Astrocyte of the cerebellum (primary cell): ENCODE data around the gene WNT6.

Source experiments
- DNase-seq: peaks from one replicate; pipeline ENCODE4 v3.0.0-alpha.2; 2011; ENCODE audit warnings: low read depth
- H3K4me3 ChIP-seq: 2 replicates; pipeline ENCODE4 v1.5.1; 2011; ENCODE audit warnings: mild to moderate bottlenecking, low read depth, low read length, moderate library complexity
- in situ Hi-C: cut with HindIII; loops from 2 replicates; pipeline ENCODE4 v1.10.0; 2017; ENCODE audit warnings: low sequenced_read_pairs
- TF ChIP-seq, protein P1 (sequence below): IDR thresholded peaks from 2 replicates; pipeline ENCODE4 v1.5.1; 2012; ENCODE audit warnings: low read length, low read depth, moderate library complexity, mild to moderate bottlenecking; ENCODE audit errors: missing control alignments

WNT6 gene

DNA sequence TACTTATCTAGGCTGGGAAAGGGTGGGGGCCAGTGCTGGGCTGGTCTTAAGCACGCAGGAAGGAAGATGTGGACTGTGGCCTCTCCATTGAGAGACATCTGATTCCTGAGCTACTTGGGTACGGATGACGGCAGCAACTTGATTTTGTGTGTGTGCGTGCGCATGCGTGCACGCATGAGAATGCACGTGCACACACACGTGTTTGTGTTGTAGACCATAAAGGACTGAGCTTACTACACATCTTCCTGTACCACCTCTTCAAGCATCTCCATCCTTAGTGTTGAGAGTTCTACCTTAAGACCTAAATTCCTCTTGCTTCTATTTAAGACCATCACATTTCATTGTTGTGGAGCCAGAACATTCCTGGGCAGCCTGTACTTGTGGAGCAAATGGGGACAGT lies 9.5 kb downstream of the WNT6 start:
- DNase-seq = no peak
- H3K4me3 ChIP-seq = no peak overlapping the region
- in situ Hi-C loops = no loop called here
- TF ChIP-seq, protein P1, sequence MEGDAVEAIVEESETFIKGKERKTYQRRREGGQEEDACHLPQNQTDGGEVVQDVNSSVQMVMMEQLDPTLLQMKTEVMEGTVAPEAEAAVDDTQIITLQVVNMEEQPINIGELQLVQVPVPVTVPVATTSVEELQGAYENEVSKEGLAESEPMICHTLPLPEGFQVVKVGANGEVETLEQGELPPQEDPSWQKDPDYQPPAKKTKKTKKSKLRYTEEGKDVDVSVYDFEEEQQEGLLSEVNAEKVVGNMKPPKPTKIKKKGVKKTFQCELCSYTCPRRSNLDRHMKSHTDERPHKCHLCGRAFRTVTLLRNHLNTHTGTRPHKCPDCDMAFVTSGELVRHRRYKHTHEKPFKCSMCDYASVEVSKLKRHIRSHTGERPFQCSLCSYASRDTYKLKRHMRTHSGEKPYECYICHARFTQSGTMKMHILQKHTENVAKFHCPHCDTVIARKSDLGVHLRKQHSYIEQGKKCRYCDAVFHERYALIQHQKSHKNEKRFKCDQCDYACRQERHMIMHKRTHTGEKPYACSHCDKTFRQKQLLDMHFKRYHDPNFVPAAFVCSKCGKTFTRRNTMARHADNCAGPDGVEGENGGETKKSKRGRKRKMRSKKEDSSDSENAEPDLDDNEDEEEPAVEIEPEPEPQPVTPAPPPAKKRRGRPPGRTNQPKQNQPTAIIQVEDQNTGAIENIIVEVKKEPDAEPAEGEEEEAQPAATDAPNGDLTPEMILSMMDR = no peak

DNA sequence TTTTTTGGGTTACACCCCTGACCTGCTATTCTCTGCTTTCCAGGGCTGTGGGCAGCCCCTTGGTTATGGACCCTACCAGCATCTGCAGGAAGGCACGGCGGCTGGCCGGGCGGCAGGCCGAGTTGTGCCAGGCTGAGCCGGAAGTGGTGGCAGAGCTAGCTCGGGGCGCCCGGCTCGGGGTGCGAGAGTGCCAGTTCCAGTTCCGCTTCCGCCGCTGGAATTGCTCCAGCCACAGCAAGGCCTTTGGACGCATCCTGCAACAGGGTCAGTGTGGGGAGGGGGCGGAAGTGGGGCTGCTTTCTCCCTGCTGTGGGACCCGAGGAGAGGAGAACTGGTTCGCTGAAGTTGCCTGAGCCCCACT lies 11.4 kb downstream of the WNT6 start:
- in situ Hi-C loops = loop anchor here (5.0 kb wide), 1 partner anchor 49 kb away; no protein-coding TSS in a partner anchor
- no peak overlapping the region for H3K4me3 ChIP-seq
- TF ChIP-seq, protein P1 = no peak
- no peak for DNase-seq

GRCh38 chr2:218871345-218872302 lies 12.0 kb downstream of the WNT6 start:
- DNase-seq = no peak
- H3K4me3 ChIP-seq = no peak overlapping the region
- TF ChIP-seq, protein P1 = no peak
- in situ Hi-C loops = loop anchor here (5.0 kb wide), 1 partner anchor 49 kb away; no protein-coding TSS in a partner anchor

DNA sequence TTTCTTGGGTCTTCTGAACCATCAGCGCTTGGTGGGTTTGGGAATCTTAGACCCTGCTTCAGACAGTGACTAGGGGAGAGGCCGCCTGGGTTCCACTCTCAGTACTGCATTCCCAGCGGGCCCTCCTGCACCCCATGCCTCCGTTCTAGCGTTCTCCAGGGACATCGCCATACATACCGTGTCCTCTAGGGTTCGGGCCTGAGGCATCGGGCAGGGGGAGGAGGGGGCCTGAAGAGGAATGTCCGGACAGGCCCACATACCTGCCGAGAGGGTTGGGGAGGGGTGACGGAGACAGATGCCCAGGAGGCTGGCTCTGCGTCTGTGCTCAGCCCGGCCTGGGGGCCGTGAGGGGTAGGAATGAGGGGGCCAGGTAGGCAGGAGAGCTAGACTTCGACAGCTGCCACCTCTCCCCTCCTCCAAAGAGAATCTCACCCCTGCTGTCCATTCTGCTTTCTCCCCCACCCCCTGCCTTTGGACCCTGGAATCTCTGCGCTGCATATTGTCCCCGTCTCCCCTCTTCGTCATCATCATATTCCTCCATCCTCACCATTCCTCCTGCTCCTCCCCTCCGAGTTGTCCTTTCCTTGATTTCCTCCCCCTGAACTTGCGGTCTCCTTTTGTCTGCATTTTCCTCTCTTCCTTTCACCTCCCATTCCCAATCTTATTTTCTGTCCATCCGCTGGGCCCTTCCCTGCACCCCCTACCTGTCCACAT lies 13.2 kb downstream of the WNT6 start:
- H3K4me3 ChIP-seq = no peak overlapping the region
- in situ Hi-C loops = loop anchor here (5.0 kb wide), 1 partner anchor 51 kb away; no protein-coding TSS in a partner anchor
- no peak for DNase-seq
- TF ChIP-seq, protein P1 = no peak

DNA sequence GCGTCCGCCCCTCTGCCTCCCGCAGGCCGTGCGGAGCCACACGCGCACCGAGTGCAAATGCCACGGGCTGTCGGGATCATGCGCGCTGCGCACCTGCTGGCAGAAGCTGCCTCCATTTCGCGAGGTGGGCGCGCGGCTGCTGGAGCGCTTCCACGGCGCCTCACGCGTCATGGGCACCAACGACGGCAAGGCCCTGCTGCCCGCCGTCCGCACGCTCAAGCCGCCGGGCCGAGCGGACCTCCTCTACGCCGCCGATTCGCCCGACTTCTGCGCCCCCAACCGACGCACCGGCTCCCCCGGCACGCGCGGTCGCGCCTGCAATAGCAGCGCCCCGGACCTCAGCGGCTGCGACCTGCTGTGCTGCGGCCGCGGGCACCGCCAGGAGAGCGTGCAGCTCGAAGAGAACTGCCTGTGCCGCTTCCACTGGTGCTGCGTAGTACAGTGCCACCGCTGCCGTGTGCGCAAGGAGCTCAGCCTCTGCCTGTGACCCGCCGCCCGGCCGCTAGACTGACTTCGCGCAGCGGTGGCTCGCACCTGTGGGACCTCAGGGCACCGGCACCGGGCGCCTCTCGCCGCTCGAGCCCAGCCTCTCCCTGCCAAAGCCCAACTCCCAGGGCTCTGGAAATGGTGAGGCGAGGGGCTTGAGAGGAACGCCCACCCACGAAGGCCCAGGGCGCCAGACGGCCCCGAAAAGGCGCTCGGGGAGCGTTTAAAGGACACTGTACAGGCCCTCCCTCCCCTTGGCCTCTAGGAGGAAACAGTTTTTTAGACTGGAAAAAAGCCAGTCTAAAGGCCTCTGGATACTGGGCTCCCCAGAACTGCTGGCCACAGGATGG lies 14.0 kb downstream of the WNT6 start:
- no peak overlapping the region for H3K4me3 ChIP-seq
- in situ Hi-C loops = loop anchor here (5.0 kb wide), 1 partner anchor 51 kb away; no protein-coding TSS in a partner anchor
- TF ChIP-seq, protein P1 = no peak
- DNase-seq = no peak
